ENCODE measurements around the gene XPNPEP1. TPM values are rescaled to one million over a fixed set of nuclear protein-coding genes. Genes with fewer than 3 reads are reported as not detected.

XPNPEP1 gene
- total RNA-seq, 6 experiments from 2014 or later = 13.9 to 57.8 (median 29.4) TPM

DNA sequence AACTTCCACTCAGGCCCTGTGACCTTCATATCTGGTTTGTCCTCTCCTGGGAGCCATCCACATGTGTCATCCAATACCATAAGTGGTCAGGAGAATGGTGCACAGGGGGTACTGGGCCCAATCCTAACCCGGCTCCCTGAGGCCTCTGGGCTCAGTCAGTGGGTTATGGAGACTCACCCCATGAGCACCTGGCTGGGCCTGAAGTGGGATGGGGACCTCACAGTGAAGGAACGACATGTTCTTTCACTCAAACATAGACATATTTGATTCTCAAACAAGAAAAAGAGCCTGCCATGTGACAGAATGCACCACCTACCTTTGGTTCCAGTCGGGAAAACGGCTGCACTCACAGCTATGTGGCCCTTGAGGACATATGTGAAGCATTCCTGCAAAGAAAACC is 51.8 kb downstream of the XPNPEP1 start:
- 96% methylated on average over 3 of the region's 4 CpGs for WGBS (ENCODE audit: insufficient coverage, low coverage, low lambda C conversion rate, missing lambda C conversion rate)
- ATAC-seq (no peak), DNase-seq (peak in 1 of 3 donors; percentile 23)
- intact Hi-C loops (cut with DNase I) = no loop called here
- peaks cover 0 to 14% (median 4%) of the 10 kb centered on the region in 4 donors for H3K4me1 ChIP-seq
- TF ChIP-seq POLR2A (IDR thresholded peaks at IDR 0.05) = no peak
- TF ChIP-seq, protein P1, sequence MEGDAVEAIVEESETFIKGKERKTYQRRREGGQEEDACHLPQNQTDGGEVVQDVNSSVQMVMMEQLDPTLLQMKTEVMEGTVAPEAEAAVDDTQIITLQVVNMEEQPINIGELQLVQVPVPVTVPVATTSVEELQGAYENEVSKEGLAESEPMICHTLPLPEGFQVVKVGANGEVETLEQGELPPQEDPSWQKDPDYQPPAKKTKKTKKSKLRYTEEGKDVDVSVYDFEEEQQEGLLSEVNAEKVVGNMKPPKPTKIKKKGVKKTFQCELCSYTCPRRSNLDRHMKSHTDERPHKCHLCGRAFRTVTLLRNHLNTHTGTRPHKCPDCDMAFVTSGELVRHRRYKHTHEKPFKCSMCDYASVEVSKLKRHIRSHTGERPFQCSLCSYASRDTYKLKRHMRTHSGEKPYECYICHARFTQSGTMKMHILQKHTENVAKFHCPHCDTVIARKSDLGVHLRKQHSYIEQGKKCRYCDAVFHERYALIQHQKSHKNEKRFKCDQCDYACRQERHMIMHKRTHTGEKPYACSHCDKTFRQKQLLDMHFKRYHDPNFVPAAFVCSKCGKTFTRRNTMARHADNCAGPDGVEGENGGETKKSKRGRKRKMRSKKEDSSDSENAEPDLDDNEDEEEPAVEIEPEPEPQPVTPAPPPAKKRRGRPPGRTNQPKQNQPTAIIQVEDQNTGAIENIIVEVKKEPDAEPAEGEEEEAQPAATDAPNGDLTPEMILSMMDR (IDR thresholded peaks at IDR 0.05) = no peak
- H3K9me3 ChIP-seq = no peaks in the 10 kb centered on the region
- H3K27ac ChIP-seq = no peak overlapping the region
- no peaks in the 10 kb centered on the region for H3K27me3 ChIP-seq
- H3K4me3 ChIP-seq = no peak overlapping the region
- H3K36me3 ChIP-seq = peaks cover 0 to 48% (median 22%) of the 10 kb centered on the region in 4 donors

DNA sequence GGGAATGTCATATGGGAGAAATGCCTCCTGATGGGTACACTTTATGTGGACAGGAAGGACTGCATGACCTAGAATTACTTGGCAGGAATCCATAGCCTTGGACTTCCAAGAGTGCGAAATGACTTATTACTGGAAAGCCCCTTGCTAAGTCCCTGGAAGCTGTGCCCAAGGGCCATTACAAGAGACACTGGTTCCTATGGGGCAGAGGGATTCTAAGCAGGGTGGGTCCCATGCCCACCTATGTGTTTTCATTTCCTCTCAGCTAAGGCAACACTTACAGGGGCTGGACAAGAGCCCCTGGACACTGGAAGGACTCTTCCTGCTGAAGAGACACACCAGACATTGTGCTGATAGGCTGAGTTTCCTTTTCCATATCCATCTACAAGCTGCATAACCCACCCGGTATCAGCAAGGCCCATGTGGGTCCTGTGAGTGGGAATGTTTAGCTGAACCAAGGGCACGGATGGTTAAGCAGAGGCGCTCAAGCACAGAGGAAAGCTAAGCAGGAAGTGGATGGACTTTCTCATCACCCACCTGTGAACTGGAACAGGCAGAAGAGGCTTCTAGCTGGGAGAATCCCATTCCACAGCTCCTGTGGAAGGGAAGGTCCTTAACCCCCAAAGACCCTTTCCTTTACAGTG is 56.2 kb downstream of the XPNPEP1 start:
- no peak for DNase-seq
- Histone ChIP-seq H3K27ac (no peak overlapping the region), H3K27me3 (no peaks in the 10 kb centered on the region), H3K36me3 (peaks cover 0 to 44% (median 20%) of the 10 kb centered on the region in 4 donors), H3K4me3 (no peak overlapping the region), H3K4me1 (no peaks in the 10 kb centered on the region), H3K9me3 (no peaks in the 10 kb centered on the region)
- intact Hi-C loops (cut with DNase I) = no loop called here
- WGBS (ENCODE audit: insufficient coverage, low coverage, low lambda C conversion rate, missing lambda C conversion rate) = 20% methylated on average over 1 of the region's 4 CpGs
- peak in 2 of 4 donors; percentile 22 to 48 for ATAC-seq
- TF ChIP-seq, protein P1 (IDR thresholded peaks at IDR 0.05) = no peak
- no peak for TF ChIP-seq POLR2A (IDR thresholded peaks at IDR 0.05)

DNA sequence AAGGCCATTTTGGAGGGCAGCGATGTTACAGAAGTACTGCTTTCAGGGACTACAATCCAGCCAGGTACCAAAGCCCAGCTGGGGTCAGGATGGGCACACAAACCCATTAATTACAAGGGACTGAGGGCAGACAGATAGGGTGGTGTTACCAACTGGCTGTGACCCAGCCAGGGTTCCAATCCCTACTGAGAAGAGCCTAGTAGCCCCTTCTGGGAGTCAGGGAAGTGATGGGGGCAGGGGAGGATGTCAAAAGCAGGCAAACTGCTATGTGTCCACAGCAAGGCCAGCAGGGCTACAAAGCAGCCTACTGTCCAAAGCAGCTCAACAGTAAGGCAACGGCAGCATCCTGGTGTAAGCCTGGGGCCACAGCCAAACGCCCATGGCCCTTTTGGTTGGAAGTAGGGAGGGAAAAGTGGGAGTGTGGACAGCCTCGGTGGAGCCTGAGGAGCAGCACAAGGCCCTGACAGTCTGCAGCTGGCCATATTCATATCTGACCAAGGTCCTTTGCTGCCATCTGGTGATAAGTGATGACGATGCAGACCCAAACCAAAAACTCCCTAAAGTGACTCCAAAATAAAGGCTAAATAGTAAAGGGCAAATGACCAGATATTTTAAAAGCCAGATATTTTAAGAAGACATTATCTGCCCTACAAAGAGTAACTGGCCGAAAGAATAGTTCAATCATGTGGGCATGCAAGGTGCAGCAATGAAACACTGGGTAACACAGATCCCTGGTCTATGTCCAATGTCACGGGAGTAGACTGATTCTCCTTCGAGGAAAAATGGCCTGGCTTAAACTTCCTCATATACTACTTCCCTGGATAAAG is 56.9 kb downstream of the XPNPEP1 start:
- peak; percentile 11 to 53 (median 48) for ATAC-seq
- Histone ChIP-seq H3K9me3 (no peaks in the 10 kb centered on the region), H3K36me3 (peaks cover 0 to 37% (median 16%) of the 10 kb centered on the region in 4 donors), H3K27me3 (no peaks in the 10 kb centered on the region), H3K27ac (no peak overlapping the region), H3K4me3 (no peak overlapping the region), H3K4me1 (no peaks in the 10 kb centered on the region)
- intact Hi-C loops (cut with DNase I) = no loop called here
- 65% methylated on average over 7 of the region's 8 CpGs for WGBS (ENCODE audit: insufficient coverage, low coverage, low lambda C conversion rate, missing lambda C conversion rate)
- no peak for DNase-seq
- TF ChIP-seq, protein P1 (IDR thresholded peaks at IDR 0.05) = peak in 3 of 4 donors; percentile 16 to 32 (median 20)
- TF ChIP-seq POLR2A (IDR thresholded peaks at IDR 0.05) = no peak

DNA sequence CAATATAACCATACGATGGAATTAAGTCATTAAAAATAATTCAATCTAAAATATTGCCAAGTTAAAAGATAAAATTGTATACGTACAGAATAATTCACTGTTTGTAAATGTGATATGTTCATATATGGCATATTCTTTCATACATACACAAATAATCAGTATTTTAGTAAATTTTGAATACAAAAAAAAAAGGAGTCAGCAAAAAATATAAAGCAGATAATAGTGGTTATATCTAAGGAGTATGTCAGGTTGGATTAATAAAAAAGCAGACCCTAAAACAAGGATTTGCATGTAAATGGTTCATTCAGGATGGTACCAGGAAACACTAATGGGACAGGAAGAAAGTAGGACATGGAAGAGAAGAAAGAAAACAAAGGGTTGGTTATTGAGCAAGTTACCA is 59.5 kb downstream of the XPNPEP1 start:
- intact Hi-C loops (cut with DNase I) = no loop called here
- Histone ChIP-seq H3K27ac (no peak overlapping the region), H3K4me3 (no peak overlapping the region), H3K4me1 (no peaks in the 10 kb centered on the region), H3K9me3 (no peaks in the 10 kb centered on the region), H3K27me3 (no peaks in the 10 kb centered on the region), H3K36me3 (peaks cover 0 to 18% (median 9%) of the 10 kb centered on the region in 4 donors)
- ATAC-seq (no peak), DNase-seq (no peak)
- TF ChIP-seq POLR2A (IDR thresholded peaks at IDR 0.05) = no peak
- TF ChIP-seq, protein P1 (IDR thresholded peaks at IDR 0.05) = no peak
- WGBS (ENCODE audit: insufficient coverage, low coverage, low lambda C conversion rate, missing lambda C conversion rate) = 98% methylated on average over 2 of the region's 2 CpGs
